Liver (tissue), 9 donors: ENCODE data around the gene BAIAP2. TPM values are rescaled to one million over a fixed set of nuclear protein-coding genes. Genes with fewer than 3 reads are reported as not detected.

Experiments used
- DNase-seq: peaks from one replicate; pipeline ENCODE4 v3.0.0-alpha.2; 2017; ENCODE audit warnings: low spot score
- H3K27ac ChIP-seq, 2 donors: one replicate each; pipeline ENCODE4 v1.7.0; 2013; ENCODE audit warnings: inconsistent platforms in 2 of 2, low read length in 2 of 2, control low read depth in 1 of 2, low read depth in 1 of 2, mild to moderate bottlenecking in 1 of 2
- H3K27me3 ChIP-seq, 4 donors: one replicate each; pipeline versions ENCODE4 v1.6.1 to v1.7.0; 2013; ENCODE audit warnings: low read length in 3 of 4, inconsistent platforms in 1 of 4, mild to moderate bottlenecking in 1 of 4, moderate library complexity in 1 of 4; ENCODE audit not compliant: control insufficient read depth in 4 of 4, insufficient read depth in 4 of 4
- H3K36me3 ChIP-seq, 4 donors: one replicate each; pipeline versions ENCODE4 v1.6.1 to v1.7.0; 2013; ENCODE audit warnings: low read length in 3 of 4, mild to moderate bottlenecking in 3 of 4, low read depth in 1 of 4, moderate library complexity in 1 of 4; ENCODE audit not compliant: control insufficient read depth in 4 of 4, insufficient read depth in 3 of 4
- H3K4me1 ChIP-seq, 4 donors: one replicate each; pipeline versions ENCODE4 v1.6.1 to v1.7.0; 2013; ENCODE audit warnings: low read length in 3 of 4, mild to moderate bottlenecking in 3 of 4, moderate library complexity in 1 of 4; ENCODE audit not compliant: control insufficient read depth in 4 of 4, insufficient read depth in 4 of 4
- H3K4me3 ChIP-seq, 3 donors: one replicate each; pipeline versions ENCODE4 v1.6.1 to v1.7.0; 2013; ENCODE audit warnings: low read length in 3 of 3, control low read depth in 1 of 3, low read depth in 1 of 3, mild to moderate bottlenecking in 1 of 3
- H3K9ac ChIP-seq, 2 donors: one replicate each; pipeline ENCODE4 v1.7.0; 2013; ENCODE audit warnings: low read length in 2 of 2, mild to moderate bottlenecking in 2 of 2, moderate library complexity in 2 of 2, control low read depth in 1 of 2, low read depth in 1 of 2
- H3K9me3 ChIP-seq, 4 donors: one replicate each; pipeline versions ENCODE4 v1.6.1 to v1.7.0; 2013; ENCODE audit warnings: low read length in 3 of 4; ENCODE audit not compliant: control insufficient read depth in 4 of 4
- ATF3 ChIP-seq: IDR thresholded peaks from 2 replicates; pipeline ENCODE4 v1.6.1; 2016; ENCODE audit warnings: antibody characterized with exemption
- CTCF ChIP-seq: fragments of 150-350 bp; IDR thresholded peaks from 2 replicates; pipeline ENCODE4 v1.5.1; 2017; ENCODE audit warnings: improper control_type of control experiment, low read depth, low read length; ENCODE audit not compliant: missing input control
- FOXA1 ChIP-seq: IDR thresholded peaks from 2 replicates; pipeline ENCODE4 v1.6.1; 2016; ENCODE audit warnings: antibody characterized with exemption
- HNF4A ChIP-seq, 2 donors: conservative IDR thresholded peaks; 2 replicates each; pipeline ENCODE4 v1.6.1; 2016; ENCODE audit warnings: antibody characterized with exemption in 2 of 2, mild to moderate bottlenecking in 2 of 2
- NR2F2 ChIP-seq: IDR thresholded peaks from 2 replicates; pipeline ENCODE4 v1.6.1; 2016; ENCODE audit warnings: antibody characterized with exemption
- RAD21 ChIP-seq, 2 donors: IDR thresholded peaks; 2 replicates each; pipeline ENCODE4 v1.6.1; 2016; ENCODE audit warnings: antibody characterized with exemption in 2 of 2, mild to moderate bottlenecking in 2 of 2
- RXRA ChIP-seq, 2 donors: IDR thresholded peaks; 2 replicates each; pipeline ENCODE4 v1.6.1; 2017 to 2018; ENCODE audit warnings: antibody characterized with exemption in 2 of 2, mild to moderate bottlenecking in 1 of 2
- YY1 ChIP-seq: IDR thresholded peaks from 2 replicates; pipeline ENCODE4 v1.6.1; 2016; ENCODE audit warnings: antibody characterized with exemption, mild to moderate bottlenecking
- ZBTB33 ChIP-seq: IDR thresholded peaks from 2 replicates; pipeline ENCODE4 v1.6.1; 2016; ENCODE audit warnings: antibody characterized with exemption
- WGBS: extraction: QIAGEN DNeasy Blood & Tissue Kit; methylation state at CpG from one replicate; pipeline ENCODE4 v1.1.7; 2013; 5-methylcytosine and 5-hydroxymethylcytosine counted together
- polyA plus RNA-seq, 2 donors: library from polyadenylated mRNA; stranded (reverse) in 1 of 2; unstranded in 1 of 2; fragments of 200-250 nt in 1 of 2; fragments of >200 nt in 1 of 2; fragmentation: Nextera tagmentation in 1 of 2; extraction: Ambion mirVana in 1 of 2; gene quantifications; one replicate each; pipeline versions ENCODE4 v1.2.1 to v1.2.3, GENCODE V29; 2013 to 2015
- total RNA-seq, 2 donors: library from RNA; depleted of rRNA; stranded (reverse); fragments of >200 nt; gene quantifications; one replicate each; pipeline ENCODE4 v1.2.3, GENCODE V29; 2014
- donor health status: healthy.
- donor health status: healthy.
- donor health status: healthy.
- donor health status: healthy.
- donor health status: healthy.

BAIAP2 gene
- total and polyA plus RNA-seq, 4 donors, result 8.1 to 61.3 (median 44.9) TPM

- no peak for TF ChIP-seq ZBTB33
- TF ChIP-seq NR2F2, result no peak
- no peak for TF ChIP-seq ATF3
- no peak for TF ChIP-seq FOXA1
- no peak for TF ChIP-seq RAD21 (IDR thresholded peaks at IDR 0.05)
Measured at GRCh38 chr17:81032641-81033480, 2.1 kb upstream of the BAIAP2 start (continued).

GRCh38 chr17:81033535-81034167 lies 1.3 kb upstream of the BAIAP2 start:
- Histone ChIP-seq H3K27ac (peak overlapping the region; percentile 55 to 61), H3K4me1 (peaks cover 21 to 69% (median 47%) of the 10 kb centered on the region in 4 donors), H3K9me3 (no peaks in the 10 kb centered on the region), H3K4me3 (peak overlapping the region; percentile 54 to 72 (median 57)), H3K27me3 (no peaks in the 10 kb centered on the region), H3K9ac (peak overlapping the region in 1 of 2 donors; percentile 55), H3K36me3 (no peaks in the 10 kb centered on the region)
- TF ChIP-seq RXRA (IDR thresholded peaks at IDR 0.05) (peak in 1 of 2 donors; percentile 5), CTCF (no peak), YY1 (no peak)
- DNase-seq, result no peak
- 11% methylated on average over 22 of the region's 22 CpGs for WGBS

- peaks cover 24 to 76% (median 54%) of the 10 kb centered on the region in 4 donors for H3K4me1 ChIP-seq
- TF ChIP-seq ZBTB33 (no peak), HNF4A (conservative IDR thresholded peaks at IDR 0.05) (no peak), RAD21 (IDR thresholded peaks at IDR 0.05) (no peak)
- no peak for DNase-seq
- H3K9me3 ChIP-seq, result no peaks in the 10 kb centered on the region
- WGBS, result under 1% methylated on average over 49 of the region's 49 CpGs
- H3K36me3 ChIP-seq, result no peaks in the 10 kb centered on the region
- peak overlapping the region; percentile 55 to 61 for H3K27ac ChIP-seq
- peak overlapping the region; percentile 2 to 55 for H3K9ac ChIP-seq
- H3K27me3 ChIP-seq, result no peaks in the 10 kb centered on the region
- H3K4me3 ChIP-seq, result peak overlapping the region; percentile 54 to 72 (median 57)
Measured at GRCh38 chr17:81034168-81034777, 678 bp upstream of the BAIAP2 start.
